Activated T-cell treated with anti-CD3 and anti-CD28 coated beads for 24 hours (primary cell): ENCODE data around the gene NUDT16L1.

Experiments used
- DNase-seq: peaks from one replicate; pipeline ENCODE4 v3.0.0-alpha.2; 2020; ENCODE audit warnings: low read depth

NUDT16L1 gene

GRCh38 chr16:4683255-4684057, 9.9 kb upstream of the NUDT16L1 start:
- no peak for DNase-seq

GRCh38 chr16:4684058-4684715, 9.2 kb upstream of the NUDT16L1 start:
- no peak for DNase-seq

GRCh38 chr16:4684763-4685162, 8.6 kb upstream of the NUDT16L1 start:
- DNase-seq = no peak

GRCh38 chr16:4685292-4685691, 8.1 kb upstream of the NUDT16L1 start:
- no peak for DNase-seq

- no peak for DNase-seq
These were observed 7.4 kb upstream of the NUDT16L1 start for GRCh38 chr16:4685776-4686496.

- DNase-seq = no peak
These were observed 6.7 kb upstream of the NUDT16L1 start for GRCh38 chr16:4686497-4687210.

- DNase-seq = no peak
These were observed 5.9 kb upstream of the NUDT16L1 start for GRCh38 chr16:4687416-4687815.

- no peak for DNase-seq
These were observed 5.3 kb upstream of the NUDT16L1 start for GRCh38 chr16:4687946-4688673.

- DNase-seq = no peak
These were observed 4.7 kb upstream of the NUDT16L1 start for GRCh38 chr16:4688674-4689045.

- DNase-seq = no peak
These were observed 4.2 kb upstream of the NUDT16L1 start for GRCh38 chr16:4689091-4689671.

GRCh38 chr16:4689864-4690704, 3.3 kb upstream of the NUDT16L1 start:
- no peak for DNase-seq

GRCh38 chr16:4690946-4691665, 2.3 kb upstream of the NUDT16L1 start:
- no peak for DNase-seq

- DNase-seq = no peak
These were observed 1.5 kb upstream of the NUDT16L1 start for GRCh38 chr16:4691666-4692412.

GRCh38 chr16:4692460-4693295, 684 bp upstream of the NUDT16L1 start:
- no peak for DNase-seq

GRCh38 chr16:4693956-4694641, 737 bp downstream of the NUDT16L1 start:
- peak; percentile 37 for DNase-seq

GRCh38 chr16:4694642-4695451, 1.5 kb downstream of the NUDT16L1 start:
- DNase-seq = no peak
